LoVo (cell line): Measurements from ENCODE around the gene SSH2.

ENCODE experiments used
- DNase-seq: peaks from one replicate; pipeline ENCODE4 v3.0.0-alpha.2; 2016; ENCODE audit warnings: low spot score

SSH2 gene

DNA sequence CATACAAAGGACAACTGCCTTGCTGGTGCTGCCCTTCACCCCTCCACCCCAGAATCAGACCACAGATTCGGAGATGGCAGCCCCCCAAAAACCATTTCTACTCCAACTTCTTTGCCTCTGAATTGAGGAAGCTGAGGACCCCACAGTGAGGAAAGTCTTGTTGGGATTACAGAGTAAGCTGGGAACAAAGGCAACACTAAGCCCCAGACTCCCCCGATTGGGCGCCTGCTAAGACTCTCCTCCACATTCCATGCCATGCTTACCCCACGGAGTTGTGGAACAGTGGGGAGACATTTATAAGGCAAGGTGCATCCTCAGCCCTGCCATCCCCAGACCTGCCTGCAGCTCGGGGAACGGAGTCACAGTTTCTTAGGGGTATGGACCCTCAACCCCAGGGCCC, 342.4 kb downstream of the SSH2 start:
- no peak for DNase-seq

DNA sequence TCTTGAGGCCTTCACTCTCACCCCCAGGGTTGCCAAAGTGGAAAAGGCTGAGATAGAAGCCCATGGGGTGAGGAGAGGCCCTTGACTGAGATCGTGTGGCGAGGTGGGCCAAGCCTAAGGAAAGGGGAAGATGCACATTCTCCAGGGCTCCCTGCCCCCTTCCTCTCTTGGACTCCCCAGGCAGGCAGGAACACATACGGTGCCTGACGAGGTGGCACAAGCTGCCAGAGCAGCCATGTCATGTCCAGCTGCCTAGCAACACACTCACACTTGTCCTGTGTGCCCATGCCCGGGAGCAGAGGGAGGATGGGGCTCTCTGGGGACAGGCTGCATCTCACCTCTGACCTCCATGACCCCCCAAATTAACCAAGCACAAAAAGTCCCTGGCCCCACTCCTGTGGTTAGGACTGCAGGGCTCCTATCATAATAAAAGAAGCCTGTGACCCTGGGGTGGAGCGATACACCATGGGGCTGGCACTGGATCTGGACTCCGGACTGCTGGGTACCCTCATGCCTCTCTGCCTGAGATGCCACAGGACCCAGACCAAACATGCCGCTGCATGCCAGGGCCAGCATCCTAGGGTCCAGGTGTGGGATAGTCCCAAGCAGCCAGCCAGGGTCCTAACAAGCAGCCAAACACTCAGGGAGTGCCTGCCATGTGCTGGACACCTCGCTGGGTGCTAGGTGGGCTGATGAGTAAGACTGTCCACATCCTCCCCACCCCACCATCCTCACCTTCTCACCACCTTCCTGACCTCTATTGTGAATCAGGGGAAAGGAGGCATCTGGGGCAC, 343.2 kb downstream of the SSH2 start:
- DNase-seq, result no peak

DNA sequence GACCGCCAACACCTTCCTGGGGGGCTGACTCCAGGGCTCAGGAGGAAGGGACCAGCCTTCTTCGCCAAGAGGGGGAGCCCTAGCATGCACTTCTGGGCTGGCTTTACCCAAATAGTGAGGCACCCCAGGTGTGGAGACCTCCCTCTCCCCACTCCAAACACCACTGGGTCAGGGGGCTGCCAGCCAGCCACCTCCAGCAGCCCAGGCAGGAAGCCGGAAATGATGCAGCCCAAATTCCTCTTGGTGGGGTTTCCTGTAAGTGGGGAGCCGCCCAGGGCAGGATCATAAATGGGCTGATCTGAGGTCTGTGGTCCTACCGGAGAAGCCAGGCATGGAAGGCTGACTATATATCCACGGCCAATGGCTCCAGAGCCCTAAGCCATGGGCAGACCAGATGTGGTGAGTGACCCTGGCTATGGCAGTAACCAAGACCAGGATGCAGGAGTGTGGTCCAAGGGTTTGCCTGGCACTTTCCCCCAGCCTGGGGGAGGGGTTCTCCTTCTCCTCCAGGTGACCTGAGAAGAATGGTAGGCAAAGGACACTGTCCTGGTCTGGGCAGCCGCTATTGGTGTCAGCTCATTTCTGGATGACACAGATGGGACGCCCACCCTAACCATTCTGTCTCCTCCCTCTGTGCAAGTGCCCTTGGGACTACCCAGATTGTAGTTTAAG, 344.8 kb downstream of the SSH2 start:
- DNase-seq, result no peak

DNA sequence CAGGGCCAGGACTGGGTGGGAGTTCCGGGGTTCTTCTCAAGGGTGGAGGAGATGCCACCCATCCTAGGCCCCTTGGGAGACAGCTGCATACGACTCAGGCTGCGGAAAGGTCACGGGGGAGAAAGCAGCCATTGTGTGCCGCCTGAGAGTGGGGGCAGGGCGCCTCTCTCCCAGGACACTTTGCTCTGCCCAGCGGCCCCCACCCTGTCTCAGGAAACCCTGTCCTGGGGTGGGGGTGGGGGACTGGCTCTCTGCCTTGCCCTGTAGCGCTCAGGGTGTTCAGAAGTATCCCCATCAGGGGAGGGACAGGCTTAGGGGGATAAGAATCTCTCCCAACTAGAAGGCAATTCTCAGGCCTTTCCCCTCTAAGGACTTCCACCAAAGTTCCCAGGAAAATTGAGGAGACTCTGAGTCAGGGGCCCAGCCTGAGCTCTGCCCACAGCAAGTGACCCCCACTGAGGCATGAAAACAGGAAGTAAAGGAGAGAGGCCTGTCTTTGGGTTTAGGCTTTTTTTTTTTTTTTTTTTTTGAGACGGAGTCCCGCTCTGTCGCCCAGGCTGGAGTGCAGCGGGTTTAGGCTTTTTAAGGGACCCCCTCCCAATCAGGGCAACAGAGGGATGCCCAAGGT, 345.5 kb downstream of the SSH2 start:
- no peak for DNase-seq

DNA sequence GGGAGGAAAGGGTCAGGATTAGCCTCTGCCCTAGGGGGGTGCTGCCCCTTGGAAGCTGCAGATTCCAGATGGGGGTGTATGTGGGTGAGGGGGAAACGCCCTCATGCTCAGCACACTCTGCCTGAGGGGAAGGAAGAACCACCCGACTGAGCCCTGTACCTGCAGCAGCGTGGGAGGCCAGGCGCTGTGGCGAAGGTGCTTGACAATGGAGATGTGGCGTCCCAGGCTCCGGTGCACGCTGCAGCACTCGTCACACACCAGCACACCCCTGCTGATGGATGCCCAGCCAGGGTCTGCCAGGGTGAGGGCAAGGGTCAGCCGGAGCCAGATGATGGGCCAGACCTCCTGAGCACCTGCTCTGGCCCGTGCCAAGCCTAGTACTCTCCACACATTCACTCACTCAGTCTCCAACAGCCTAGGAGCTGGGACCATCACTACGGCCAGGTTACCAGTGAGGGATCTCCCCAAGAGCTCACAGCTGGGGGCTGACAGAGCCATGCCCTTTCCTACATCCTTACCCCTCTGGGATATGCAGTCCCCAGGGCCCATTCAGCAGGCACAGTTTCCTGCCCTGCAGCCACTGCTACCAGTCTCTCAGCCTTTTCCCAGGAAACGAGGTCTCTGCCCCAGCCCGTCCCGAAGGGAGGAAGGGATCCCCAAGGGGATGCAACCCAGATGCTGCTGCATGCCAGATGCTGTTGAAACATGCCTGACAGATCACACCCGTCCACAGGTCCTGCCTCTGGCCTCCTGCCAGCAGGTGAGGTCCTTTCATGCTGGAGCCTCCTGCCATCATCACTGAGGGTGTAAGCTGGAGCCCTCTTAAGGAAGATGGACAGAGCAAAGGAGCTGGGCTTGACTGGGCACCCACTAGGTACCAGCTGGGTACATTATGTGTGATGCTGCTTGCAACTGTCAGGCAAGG, 346.4 kb downstream of the SSH2 start:
- no peak for DNase-seq

DNA sequence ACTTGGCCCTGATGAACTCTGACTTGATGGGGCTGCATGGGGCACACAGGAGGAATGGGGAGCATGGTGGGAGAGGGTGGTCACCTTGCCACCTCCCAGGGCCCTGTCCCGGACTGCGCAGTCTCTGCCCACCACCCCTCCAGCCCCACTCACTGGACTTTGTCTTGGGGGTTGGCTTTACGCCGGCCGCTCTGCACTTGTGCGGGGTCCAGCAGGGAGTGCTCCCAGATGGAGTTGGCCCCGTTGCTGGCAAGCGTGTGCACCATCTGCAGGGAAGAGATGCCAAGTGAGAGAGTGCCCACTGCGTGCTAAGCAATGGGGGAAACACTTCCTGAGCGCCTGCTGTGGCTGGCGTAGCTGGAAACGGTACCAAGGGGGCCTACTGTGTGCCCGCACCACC, 347.3 kb downstream of the SSH2 start:
- no peak for DNase-seq

DNA sequence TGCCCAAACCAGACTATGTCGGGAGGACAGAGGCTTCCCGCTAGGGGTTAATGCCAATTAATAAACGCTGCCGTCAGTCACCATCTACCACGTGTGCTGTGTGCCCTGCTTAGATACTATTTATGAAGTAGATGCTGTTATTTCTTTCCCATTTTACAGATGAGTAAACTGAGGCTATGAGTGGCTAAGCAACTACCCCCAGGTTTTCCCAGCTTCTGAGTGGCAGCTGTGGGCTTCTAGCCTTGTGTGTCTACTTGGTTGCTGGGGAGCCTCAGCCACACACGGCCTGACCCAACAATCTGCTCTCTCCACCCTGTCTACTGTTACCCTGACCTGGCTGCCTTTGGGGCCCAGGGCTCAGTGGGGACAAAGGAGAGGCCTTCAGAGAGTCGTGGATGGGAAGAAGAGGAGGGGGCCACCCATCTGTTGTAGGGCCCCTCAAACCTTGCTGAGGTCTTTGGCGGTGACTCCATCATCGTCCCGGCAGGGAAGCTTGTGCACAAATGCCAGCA, 347.7 kb downstream of the SSH2 start:
- no peak for DNase-seq

DNA sequence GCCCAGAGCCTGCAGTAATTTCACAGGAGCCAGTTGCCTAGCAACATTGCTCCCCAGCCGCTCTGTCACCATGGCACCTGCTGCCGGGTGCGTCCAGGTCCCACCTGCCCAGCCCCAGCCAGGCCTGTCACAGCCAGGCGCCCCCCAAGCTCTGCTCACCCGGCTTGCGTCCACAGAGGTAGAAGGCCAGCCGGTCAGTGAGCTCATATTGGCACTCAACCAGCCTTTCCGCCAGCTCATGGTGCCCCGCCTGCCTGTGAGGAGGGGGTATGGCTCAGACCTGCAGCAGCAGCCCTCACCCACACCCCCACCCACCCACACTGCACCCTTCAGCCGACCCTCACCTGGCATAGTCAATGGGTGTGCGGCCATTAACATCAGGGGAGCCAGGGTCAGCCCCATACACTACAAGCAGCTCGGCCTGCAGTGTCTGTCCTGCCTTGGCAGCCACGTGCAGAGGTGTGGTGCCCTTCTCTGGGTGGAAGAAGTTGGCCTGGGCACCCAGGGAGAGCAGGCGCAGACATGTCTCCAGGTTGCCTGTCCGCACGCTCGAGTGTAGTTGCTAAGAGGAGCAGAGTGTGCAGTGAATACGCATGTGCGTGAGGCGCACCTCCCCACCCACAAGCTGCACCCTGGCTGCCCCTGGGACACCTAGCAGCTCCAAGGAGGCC, 348.3 kb downstream of the SSH2 start:
- no peak for DNase-seq

DNA sequence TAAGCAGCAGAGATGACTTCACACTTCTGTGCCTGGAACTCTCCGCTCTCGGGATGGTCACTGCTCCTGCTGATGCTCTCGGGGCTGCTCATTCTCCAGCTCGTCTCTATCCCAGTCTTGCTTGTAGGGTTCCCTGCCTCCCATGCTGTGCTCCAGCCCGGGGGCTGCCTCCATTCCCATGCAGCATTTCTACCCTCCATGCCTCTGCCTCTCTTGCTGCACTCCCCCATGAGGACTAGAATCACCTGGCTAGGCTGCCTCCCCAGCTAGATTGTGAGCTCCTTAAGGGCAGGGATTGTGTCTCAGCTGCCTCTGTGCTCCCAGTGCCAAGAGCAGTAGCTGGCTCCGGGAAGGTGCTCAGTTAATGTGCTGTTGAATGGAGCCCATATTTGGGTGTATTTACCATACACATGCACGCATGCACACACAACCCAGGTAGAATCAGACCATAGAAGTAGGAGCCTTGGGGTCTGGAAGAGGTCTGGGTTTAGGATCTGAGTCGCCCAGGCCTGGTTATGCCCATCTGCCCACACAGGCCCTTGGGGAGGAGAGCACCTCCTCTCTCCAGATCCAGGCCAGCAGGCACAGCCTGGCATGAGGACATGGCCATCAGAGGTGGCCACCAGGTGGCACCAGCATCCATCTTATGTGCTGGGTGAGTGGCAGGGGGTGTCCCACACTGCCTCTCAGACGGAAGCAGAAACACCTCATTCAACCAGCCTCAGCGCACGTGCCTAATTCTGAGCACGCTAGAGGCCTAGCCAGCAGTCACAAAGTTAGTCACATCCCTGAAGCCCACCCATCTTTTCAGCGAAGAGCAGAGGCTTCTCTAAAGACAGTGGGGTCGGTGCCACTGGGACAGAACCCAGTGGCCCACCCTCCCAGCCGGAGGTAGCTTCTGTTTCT, 349.9 kb downstream of the SSH2 start:
- DNase-seq, result peak; percentile 61

DNA sequence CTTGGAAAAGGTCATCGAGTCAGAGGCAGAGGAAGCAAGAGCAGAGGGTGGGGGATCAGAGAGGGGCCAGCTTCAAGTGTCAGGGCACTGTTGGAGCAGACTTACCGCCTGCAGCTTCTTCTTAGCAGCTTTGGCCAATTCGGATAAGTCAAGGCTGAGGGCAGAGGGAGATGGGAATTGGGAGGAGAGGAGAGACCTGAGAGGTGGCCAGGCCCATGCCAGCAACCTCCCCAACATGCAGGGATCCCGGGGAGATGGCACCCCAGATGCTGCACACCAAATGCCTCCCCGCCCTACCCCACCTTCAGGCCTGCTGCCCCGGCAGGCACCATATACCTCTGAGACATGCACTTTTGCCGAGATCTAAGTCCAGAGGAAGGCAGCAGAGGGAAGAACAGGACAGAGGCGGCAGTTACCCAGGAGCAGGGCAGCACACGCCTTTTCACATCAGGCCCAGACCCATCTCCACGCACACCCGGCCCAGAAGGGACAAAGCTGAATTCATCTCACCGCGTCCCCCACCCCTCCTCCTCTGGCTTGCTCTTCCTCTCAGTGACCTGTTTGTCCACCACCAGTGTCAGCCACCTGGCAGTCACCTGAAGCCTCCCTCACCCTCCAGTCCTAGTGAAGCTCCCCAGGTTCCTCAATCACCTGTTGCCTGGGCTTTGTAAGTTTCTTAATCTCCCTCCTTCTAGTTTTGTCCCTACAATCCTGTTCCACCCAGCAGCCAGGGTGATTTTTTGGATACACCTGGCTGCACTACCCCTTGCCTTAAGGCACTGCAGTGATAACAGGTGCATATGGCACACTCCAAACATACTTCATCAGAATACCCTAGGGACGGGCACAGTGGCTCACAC, 351.2 kb downstream of the SSH2 start:
- no peak for DNase-seq

DNA sequence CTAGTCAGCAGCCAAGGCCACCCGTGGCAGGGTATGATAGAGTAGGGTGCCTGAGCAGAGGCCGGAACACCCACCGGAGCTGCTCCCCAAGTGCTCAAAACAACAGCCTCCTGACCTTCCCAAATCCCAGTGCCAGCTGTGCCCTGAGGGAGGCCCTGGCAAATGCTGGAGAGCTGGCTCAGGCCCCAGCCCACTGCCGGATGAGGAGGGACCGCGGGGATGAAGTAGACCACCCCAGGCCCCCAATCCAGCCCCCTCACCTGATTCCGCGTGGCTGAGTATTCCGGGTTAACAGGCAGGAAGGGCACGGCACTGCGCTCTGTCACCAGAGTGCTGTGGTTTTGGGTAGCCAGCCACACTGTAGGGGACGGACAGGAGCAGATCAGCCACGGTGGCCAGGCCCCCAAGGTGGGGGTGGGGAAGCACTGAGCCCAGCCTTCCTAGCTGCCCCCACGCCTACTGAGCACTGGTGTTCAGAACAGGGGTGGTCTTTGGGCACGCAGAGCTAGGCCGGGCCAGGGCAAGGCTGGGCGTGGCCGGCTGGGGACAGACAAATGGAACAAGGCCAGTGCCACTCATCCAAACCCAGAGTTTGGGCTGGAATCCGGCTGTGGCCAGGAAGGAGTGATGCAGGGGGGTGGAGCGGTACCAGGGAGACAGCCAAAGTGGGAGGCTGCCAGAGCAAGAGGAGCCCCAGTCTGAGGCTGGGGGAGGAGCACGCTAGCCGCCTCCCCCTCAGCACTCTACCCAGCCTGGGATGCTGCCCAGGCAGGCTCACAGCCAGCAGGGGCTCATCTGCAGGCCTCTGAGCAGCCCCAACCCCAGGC, 352.4 kb downstream of the SSH2 start:
- no peak for DNase-seq

DNA sequence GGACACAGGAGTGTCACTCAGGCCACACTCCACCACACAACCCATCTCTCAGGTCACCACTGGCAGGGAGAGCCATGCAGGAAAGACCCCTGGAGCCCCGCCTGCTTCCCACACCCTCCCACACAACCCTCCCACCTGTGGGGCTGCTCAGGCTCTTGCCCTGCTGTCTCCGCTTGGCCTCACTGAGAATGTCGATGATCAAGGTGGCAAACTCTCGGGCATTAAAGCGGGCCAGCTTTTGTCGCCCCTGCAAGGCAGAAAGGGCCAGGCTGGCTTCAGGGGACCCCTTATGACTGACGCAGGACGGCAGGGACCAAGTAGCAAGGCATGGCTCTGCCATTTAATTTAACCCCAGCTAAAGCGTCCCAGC, 353.0 kb downstream of the SSH2 start:
- DNase-seq, result no peak

DNA sequence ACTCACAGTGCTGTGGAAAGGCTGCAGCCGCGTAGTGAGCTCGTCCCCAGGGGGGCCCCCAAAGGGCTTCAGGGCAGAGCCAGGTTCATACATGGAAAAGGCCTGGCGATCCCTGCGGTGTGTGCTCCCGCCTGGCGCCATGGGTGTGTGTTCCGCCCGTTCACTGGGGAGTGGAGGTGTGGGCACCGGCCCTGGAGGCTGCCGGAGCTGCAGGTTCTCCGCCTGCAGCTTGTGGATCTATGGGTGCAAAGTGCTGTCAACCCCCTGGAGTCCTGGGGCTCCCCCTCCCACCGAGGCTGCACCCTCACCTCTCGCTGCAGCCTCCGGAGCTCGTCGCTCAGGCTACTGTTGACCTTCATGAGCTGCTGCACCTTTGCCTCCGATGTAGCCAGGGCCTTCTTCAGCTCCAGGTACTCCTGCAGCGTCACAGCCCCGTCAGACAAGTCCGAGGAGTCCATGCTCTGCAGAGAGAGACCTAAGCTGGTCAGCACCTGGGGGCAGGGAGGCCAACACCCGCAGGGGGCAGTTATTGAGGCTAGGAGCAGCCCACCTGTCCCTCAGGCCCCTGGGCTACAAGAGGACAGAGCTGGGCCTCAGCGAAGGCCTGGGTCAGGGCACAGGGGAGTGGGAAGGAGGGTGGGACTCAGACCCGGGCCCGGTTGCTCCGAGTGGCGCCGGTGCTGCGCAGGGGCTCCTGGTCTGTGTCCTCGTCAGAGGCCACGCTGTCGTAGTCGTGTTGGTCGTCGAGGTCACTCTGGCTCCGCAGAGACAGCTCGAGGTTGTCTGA, 353.6 kb downstream of the SSH2 start:
- DNase-seq, result no peak
